Omental fat pad (tissue), 4 donors: ENCODE results near the gene MILR1. TPM values are rescaled to one million over a fixed set of nuclear protein-coding genes. Genes with fewer than 3 reads are reported as not detected.
A peak's percentile ranks its signal among the peaks of the same experiment; 100 is the strongest.

ENCODE experiments used
- ATAC-seq: fragments of 150-250 bp; one replicate; pipeline ENCODE4 v1.9.1; 2016; ENCODE audit warnings: mild to moderate bottlenecking, moderate library complexity; ENCODE audit not compliant: low FRiP score
- DNase-seq: peaks from one replicate; pipeline ENCODE4 v3.0.0-alpha.2; 2019; ENCODE audit warnings: low spot score
- total RNA-seq, 4 donors: library from RNA; depleted of rRNA; stranded (reverse); fragments of >200 nt; gene quantifications; one replicate each; pipeline ENCODE4 v1.1.0, GENCODE V29; 2016
- TF ChIP-seq, protein P1 (sequence below), 3 donors: fragments of 450-650 bp; IDR thresholded peaks; one replicate each; pipeline ENCODE4 v1.5.1; 2016 to 2017; ENCODE audit warnings: antibody characterized with exemption in 3 of 3, mild to moderate bottlenecking in 3 of 3, moderate library complexity in 2 of 3

The MILR1 gene
- total RNA-seq: 10 to 100 TPM in 3 of 4 donors, 1 to 10 TPM in 1; 7.1 to 25.1 (median 18.2) TPM

- ATAC-seq: peak; percentile 91
- no peak for DNase-seq
- TF ChIP-seq, protein P1, sequence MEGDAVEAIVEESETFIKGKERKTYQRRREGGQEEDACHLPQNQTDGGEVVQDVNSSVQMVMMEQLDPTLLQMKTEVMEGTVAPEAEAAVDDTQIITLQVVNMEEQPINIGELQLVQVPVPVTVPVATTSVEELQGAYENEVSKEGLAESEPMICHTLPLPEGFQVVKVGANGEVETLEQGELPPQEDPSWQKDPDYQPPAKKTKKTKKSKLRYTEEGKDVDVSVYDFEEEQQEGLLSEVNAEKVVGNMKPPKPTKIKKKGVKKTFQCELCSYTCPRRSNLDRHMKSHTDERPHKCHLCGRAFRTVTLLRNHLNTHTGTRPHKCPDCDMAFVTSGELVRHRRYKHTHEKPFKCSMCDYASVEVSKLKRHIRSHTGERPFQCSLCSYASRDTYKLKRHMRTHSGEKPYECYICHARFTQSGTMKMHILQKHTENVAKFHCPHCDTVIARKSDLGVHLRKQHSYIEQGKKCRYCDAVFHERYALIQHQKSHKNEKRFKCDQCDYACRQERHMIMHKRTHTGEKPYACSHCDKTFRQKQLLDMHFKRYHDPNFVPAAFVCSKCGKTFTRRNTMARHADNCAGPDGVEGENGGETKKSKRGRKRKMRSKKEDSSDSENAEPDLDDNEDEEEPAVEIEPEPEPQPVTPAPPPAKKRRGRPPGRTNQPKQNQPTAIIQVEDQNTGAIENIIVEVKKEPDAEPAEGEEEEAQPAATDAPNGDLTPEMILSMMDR (IDR thresholded peaks at IDR 0.05): no peak
These were observed at the start of gene MILR1 for GRCh38 chr17:64448665-64449512. Gene MILR1, plus strand, starts transcription at chr17:64449115. Its CDS starts 54 bp downstream, at chr17:64449169.

DNA sequence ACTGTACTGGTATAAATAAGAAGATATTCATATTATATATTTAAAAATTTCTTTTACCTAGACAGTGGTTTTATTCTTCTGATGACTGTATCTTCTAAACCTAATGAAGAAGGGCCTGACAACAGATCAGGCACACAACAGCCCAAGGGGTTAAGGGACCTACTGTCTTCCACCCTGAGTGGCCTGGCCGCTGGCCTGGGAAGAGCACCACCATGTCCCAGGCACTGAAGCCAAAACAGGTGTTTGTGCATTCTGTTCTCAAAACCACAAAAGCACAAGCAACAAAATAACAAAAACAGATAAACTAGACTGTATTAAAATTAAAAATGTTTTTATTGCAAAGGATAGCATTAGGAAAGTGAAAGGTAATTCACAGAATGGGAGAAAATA, 49.2 kb upstream of the MILR1 start:
- no peak for DNase-seq
- ATAC-seq: no peak
- TF ChIP-seq, protein P1 (IDR thresholded peaks at IDR 0.05): no peak

DNA sequence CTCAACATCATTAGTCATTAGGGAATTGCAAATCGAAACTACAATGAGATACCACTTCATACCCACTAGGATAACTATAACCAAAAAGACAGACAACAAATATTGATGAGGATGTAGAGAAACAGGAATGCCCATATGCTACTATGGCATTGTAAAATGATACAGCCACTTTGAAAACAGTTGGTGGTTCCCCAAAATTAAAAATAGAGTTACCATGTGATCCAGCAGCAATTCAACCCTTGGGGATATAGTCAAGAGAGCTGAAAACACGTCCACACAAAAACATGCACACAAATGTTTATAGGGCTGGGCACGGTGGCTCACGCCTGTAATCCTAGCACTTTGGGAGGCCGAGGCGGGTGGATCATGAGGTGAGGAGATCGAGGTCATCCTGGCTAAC, 48.3 kb upstream of the MILR1 start:
- no peak for ATAC-seq
- TF ChIP-seq, protein P1 (IDR thresholded peaks at IDR 0.05): no peak
- DNase-seq: no peak

- TF ChIP-seq, protein P1 (IDR thresholded peaks at IDR 0.05): no peak
- DNase-seq (no peak), ATAC-seq (no peak)
These were observed 47.6 kb upstream of the MILR1 start for GRCh38 chr17:64401244-64401860.

DNA sequence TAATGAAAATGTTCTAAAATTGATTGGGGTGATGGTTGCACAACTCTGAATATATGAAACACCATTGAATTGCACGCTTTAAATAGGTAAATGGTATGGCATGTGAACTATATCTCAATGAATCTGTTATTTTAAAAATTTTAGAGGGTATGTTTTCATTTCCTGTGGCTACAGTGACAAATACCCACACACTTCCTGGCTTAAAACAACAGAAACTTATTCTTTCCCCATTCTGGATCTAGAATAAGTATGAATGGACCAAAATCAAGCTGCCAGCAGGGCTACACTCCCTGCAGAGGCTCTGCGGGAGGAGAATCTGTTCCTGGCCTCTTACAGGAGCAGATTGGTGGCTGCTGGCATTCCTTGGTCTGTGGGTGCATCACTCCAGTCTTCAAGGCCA, 47.0 kb upstream of the MILR1 start:
- TF ChIP-seq, protein P1 (IDR thresholded peaks at IDR 0.05): no peak
- DNase-seq (no peak), ATAC-seq (no peak)

DNA sequence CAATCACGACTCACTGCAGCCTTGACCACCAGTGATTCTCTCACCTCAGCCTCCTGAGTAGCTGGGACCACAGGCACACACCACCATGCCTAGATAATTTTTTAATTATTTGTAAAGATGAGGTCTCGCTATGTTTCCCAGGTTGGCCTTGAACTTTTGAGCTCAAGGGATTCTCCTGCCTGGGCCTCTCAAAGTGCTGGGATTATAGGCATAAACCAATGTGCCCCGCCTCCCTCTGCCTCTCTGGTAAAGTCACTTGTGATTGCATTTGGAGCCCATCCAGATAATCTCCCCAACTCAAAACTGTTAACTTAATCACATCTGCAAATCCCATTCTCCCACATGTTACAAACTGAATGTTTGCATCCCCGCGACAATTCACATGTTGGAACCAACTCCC, 46.4 kb upstream of the MILR1 start:
- TF ChIP-seq, protein P1 (IDR thresholded peaks at IDR 0.05): no peak
- ATAC-seq: no peak
- no peak for DNase-seq
